Osteoblast (primary cell): ENCODE data around the gene TOR4A. TPM values are rescaled to one million over a fixed set of nuclear protein-coding genes. Genes with fewer than 3 reads are reported as not detected.

ENCODE experiments used
- DNase-seq: peaks from one replicate; pipeline ENCODE4 v3.0.0; 2011; ENCODE audit warnings: low spot score, mixed read lengths; ENCODE audit not compliant: insufficient read length; ENCODE audit errors: missing footprints
- H2AFZ ChIP-seq: 2 replicates; pipeline ENCODE4 v1.6.0; 2011; ENCODE audit warnings: mild to moderate bottlenecking, low read length
- H3K27ac ChIP-seq: 2 replicates; pipeline ENCODE4 v1.5.1; 2011; ENCODE audit warnings: mild to moderate bottlenecking, low read depth, low read length, moderate library complexity
- H3K27me3 ChIP-seq: 2 replicates; pipeline ENCODE4 v1.6.0; 2012; ENCODE audit warnings: mild to moderate bottlenecking, control low read depth, inconsistent platforms, low read length, moderate library complexity; ENCODE audit not compliant: insufficient read depth
- H3K36me3 ChIP-seq: 2 replicates; pipeline ENCODE4 v1.5.1; 2011; ENCODE audit warnings: mild to moderate bottlenecking, low read length, control low read depth, moderate library complexity; ENCODE audit not compliant: insufficient read depth
- H3K4me1 ChIP-seq: 2 replicates; pipeline ENCODE4 v1.5.1; 2011; ENCODE audit warnings: mild to moderate bottlenecking, low read length, control low read depth, moderate library complexity; ENCODE audit not compliant: insufficient read depth
- H3K4me2 ChIP-seq: 2 replicates; pipeline ENCODE4 v1.6.0; 2011; ENCODE audit warnings: mild to moderate bottlenecking, low read length; ENCODE audit not compliant: insufficient read depth
- H3K4me3 ChIP-seq: fragments of 200-600 bp; sonication (generic); 3 replicates; pipeline ENCODE4 v1.5.1; 2012; ENCODE audit warnings: mild to moderate bottlenecking, low read length, inconsistent platforms; ENCODE audit not compliant: insufficient read depth
- H3K79me2 ChIP-seq: 2 replicates; pipeline ENCODE4 v1.6.0; 2012; ENCODE audit warnings: mild to moderate bottlenecking, low read length, control low read depth, inconsistent platforms; ENCODE audit not compliant: insufficient read depth
- H3K9me3 ChIP-seq: 2 replicates; pipeline ENCODE4 v1.5.1; 2011; ENCODE audit warnings: low read depth, low read length, control low read depth
- H4K20me1 ChIP-seq: 2 replicates; pipeline ENCODE4 v1.6.0; 2012; ENCODE audit warnings: mild to moderate bottlenecking, low read length, control low read depth; ENCODE audit not compliant: insufficient read depth
- total RNA-seq: library from RNA; depleted of rRNA; stranded (reverse); fragments of >200 nt; gene quantifications from 2 replicates; pipeline ENCODE4 v1.2.3, GENCODE V29; 2012
- TF ChIP-seq, protein P1 (sequence below): IDR thresholded peaks from 2 replicates; pipeline ENCODE4 v1.5.1; 2011; ENCODE audit warnings: mild to moderate bottlenecking, low read depth, low read length, moderate library complexity; ENCODE audit errors: extremely low read depth

Gene TOR4A
- total RNA-seq, 1 donor, result 2.5 TPM

DNA sequence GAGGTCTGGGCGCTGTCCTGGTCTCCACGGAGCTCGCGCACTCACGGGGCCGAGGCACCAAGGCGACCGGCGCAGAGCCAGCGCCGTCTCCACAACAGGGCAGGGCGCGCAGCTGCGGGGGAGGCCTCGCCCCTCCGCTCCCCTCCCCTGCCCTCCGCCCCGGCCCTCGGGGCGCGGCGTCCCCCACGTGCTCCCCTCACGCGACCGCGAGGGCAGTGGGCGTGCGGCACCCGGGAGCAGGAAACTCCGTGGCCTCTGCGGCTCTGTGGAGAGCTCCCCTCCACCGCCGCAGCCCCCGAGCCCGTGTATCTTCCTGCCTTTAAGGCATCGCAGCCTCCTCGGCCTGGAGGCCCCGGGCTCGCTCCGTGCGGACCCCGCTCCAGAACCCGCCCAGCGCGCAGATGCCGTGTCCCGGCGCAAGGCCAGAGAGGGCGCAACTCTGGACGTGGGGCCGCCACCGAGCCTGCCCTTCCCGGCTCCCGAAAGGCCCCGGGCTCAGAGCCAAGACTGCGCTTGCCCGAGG, 37.1 kb upstream of the TOR4A start:
- Histone ChIP-seq H3K4me3 (peak overlapping the region; percentile 82), H3K27me3 (no peaks in the 10 kb centered on the region), H3K4me2 (peak overlapping the region; percentile 92), H4K20me1 (peaks cover 42% of the 10 kb centered on the region), H3K79me2 (peaks cover 43% of the 10 kb centered on the region), H2AFZ (peak overlapping the region; percentile 72), H3K27ac (peak overlapping the region; percentile 82), H3K36me3 (peaks cover 20% of the 10 kb centered on the region), H3K9me3 (no peaks in the 10 kb centered on the region), H3K4me1 (peaks cover 11% of the 10 kb centered on the region)
- TF ChIP-seq, protein P1, sequence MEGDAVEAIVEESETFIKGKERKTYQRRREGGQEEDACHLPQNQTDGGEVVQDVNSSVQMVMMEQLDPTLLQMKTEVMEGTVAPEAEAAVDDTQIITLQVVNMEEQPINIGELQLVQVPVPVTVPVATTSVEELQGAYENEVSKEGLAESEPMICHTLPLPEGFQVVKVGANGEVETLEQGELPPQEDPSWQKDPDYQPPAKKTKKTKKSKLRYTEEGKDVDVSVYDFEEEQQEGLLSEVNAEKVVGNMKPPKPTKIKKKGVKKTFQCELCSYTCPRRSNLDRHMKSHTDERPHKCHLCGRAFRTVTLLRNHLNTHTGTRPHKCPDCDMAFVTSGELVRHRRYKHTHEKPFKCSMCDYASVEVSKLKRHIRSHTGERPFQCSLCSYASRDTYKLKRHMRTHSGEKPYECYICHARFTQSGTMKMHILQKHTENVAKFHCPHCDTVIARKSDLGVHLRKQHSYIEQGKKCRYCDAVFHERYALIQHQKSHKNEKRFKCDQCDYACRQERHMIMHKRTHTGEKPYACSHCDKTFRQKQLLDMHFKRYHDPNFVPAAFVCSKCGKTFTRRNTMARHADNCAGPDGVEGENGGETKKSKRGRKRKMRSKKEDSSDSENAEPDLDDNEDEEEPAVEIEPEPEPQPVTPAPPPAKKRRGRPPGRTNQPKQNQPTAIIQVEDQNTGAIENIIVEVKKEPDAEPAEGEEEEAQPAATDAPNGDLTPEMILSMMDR, result no peak
- DNase-seq, result peak; percentile 98

DNA sequence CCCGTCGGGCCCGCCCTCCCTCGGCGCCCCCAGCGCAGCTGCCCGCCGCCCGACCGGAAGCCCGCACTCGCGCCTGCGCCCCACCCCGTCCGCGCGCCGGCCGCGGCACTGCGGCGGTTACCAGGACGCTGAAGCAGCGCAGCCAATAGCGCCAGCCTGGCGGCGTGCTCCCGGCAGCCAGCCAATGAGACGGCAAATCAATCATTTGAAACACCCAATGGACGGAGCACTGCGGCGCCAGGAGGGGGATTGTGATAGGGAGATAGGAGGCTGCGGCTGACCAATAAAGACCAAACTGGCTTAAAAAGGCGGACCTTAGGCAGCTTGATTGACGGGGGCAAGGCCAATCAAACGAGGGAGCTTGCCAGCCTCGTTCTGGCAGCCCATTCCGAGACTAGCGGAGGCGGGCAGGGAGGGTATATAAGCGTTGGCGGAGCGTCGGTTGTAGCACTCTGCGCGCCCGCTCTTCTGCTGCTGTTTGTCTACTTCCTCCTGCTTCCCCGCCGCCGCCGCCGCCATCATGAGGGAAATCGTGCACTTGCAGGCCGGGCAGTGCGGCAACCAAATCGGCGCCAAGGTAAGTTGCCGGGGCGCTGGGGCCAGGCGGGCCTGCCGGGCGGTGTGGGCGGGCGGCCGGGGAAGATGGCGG, 36.6 kb upstream of the TOR4A start, which contains the start of gene TUBB4B:
Gene TUBB4B (plus strand): TSS at position 447 of the 649 bp plus-strand sequence. CDS start 74 bp downstream, at position 521.
- H3K27ac ChIP-seq, result peak within 1 kb of the TSS; percentile 82
- peaks cover 43% of the 10 kb centered on the region for H3K79me2 ChIP-seq
- peaks cover 11% of the 10 kb centered on the region for H3K4me1 ChIP-seq
- no peaks in the 10 kb centered on the region for H3K27me3 ChIP-seq
- H2AFZ ChIP-seq, result peak within 1 kb of the TSS; percentile 72
- H4K20me1 ChIP-seq, result peaks cover 40% of the 10 kb centered on the region
- H3K4me2 ChIP-seq, result peak within 1 kb of the TSS; percentile 92
- H3K9me3 ChIP-seq, result no peaks in the 10 kb centered on the region
- TF ChIP-seq, protein P1, result no peak
- peak; percentile 100 for DNase-seq
- peaks cover 20% of the 10 kb centered on the region for H3K36me3 ChIP-seq
- H3K4me3 ChIP-seq, result peak within 1 kb of the TSS; percentile 89

GRCh38 chr9:137241490-137242268, 35.8 kb upstream of the TOR4A start:
- H3K79me2 ChIP-seq, result peaks cover 43% of the 10 kb centered on the region
- no peak overlapping the region for H2AFZ ChIP-seq
- peaks cover 20% of the 10 kb centered on the region for H3K36me3 ChIP-seq
- H3K9me3 ChIP-seq, result no peaks in the 10 kb centered on the region
- peak overlapping the region; percentile 89 for H3K4me3 ChIP-seq
- H3K4me2 ChIP-seq, result peak overlapping the region; percentile 88
- TF ChIP-seq, protein P1, result no peak
- peak overlapping the region; percentile 34 for H3K27ac ChIP-seq
- peaks cover 35% of the 10 kb centered on the region for H4K20me1 ChIP-seq
- H3K4me1 ChIP-seq, result peaks cover 9% of the 10 kb centered on the region
- H3K27me3 ChIP-seq, result no peaks in the 10 kb centered on the region
- DNase-seq, result peak; percentile 99
